Body of pancreas (tissue), 4 donors: Measurements from ENCODE around the gene GNG4.

Experiments
- POLR2A ChIP-seq, 3 donors: fragments of 450-650 bp; IDR thresholded peaks; one replicate each; pipeline ENCODE4 v1.6.1; 2016; ENCODE audit warnings: antibody characterized with exemption in 3 of 3, mild to moderate bottlenecking in 2 of 3
- TF ChIP-seq, protein P1 (sequence below), 7 experiments: fragments of 450-650 bp in 4 of 7; fragments of 200-600 bp in 3 of 7; sonication (generic) in 3 of 7; IDR thresholded peaks; one replicate each; pipeline ENCODE4 v1.5.1; 2016 to 2019; ENCODE audit warnings: antibody characterized with exemption in 7 of 7

- TF ChIP-seq, protein P1, sequence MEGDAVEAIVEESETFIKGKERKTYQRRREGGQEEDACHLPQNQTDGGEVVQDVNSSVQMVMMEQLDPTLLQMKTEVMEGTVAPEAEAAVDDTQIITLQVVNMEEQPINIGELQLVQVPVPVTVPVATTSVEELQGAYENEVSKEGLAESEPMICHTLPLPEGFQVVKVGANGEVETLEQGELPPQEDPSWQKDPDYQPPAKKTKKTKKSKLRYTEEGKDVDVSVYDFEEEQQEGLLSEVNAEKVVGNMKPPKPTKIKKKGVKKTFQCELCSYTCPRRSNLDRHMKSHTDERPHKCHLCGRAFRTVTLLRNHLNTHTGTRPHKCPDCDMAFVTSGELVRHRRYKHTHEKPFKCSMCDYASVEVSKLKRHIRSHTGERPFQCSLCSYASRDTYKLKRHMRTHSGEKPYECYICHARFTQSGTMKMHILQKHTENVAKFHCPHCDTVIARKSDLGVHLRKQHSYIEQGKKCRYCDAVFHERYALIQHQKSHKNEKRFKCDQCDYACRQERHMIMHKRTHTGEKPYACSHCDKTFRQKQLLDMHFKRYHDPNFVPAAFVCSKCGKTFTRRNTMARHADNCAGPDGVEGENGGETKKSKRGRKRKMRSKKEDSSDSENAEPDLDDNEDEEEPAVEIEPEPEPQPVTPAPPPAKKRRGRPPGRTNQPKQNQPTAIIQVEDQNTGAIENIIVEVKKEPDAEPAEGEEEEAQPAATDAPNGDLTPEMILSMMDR (IDR thresholded peaks at IDR 0.05) = no peak
- no peak for TF ChIP-seq POLR2A (IDR thresholded peaks at IDR 0.05)
These were observed 17.8 kb downstream of the GNG4 start for GRCh38 chr1:235631816-235632215.
